Transverse colon (tissue), 4 donors: ENCODE results near the gene DMAC2.

Source experiments
- CTCF ChIP-seq, 5 experiments: fragments of 200-600 bp in 3 of 5; fragments of 450-650 bp in 2 of 5; sonication (generic) in 3 of 5; IDR thresholded peaks; 1 replicate in 2 of 5; 2 replicates in 3 of 5; pipeline ENCODE4 v1.5.1; 2016 to 2017; ENCODE audit warnings: antibody characterized with exemption in 5 of 5, inconsistent platforms in 3 of 5, mild to moderate bottlenecking in 2 of 5, moderate library complexity in 1 of 5
- POLR2AphosphoS5 ChIP-seq, 3 donors: sonication (generic); formaldehyde crosslinking; IDR thresholded peaks; one replicate each; pipeline ENCODE4 v1.6.1; 2016; ENCODE audit warnings: antibody characterized with exemption in 3 of 3

GRCh38 chr19:41401483-41401882 is 38.2 kb downstream of the DMAC2 start:
- TF ChIP-seq POLR2AphosphoS5 (IDR thresholded peaks at IDR 0.05) (no peak), CTCF (IDR thresholded peaks at IDR 0.05) (no peak)
